GM12875 (cell line): ENCODE measurements around the gene LYPD3.
A peak's percentile ranks its signal among the peaks of the same experiment; 100 is the strongest.

Source experiments
- H3K4me3 ChIP-seq: one replicate; pipeline ENCODE4 v1.5.1; 2011; ENCODE audit warnings: low read depth, low read length, control low read depth
- CTCF ChIP-seq: IDR thresholded peaks from 2 replicates; pipeline ENCODE4 v1.5.1; 2011; ENCODE audit warnings: low read depth, mild to moderate bottlenecking, control low read depth, inconsistent platforms, low read length, moderate library complexity, borderline replicate concordance; ENCODE audit not compliant: insufficient read depth

LYPD3 gene

GRCh38 chr19:43435775-43436174 lies 29.6 kb downstream of the LYPD3 start:
- no peak for TF ChIP-seq CTCF
- H3K4me3 ChIP-seq, result no peak overlapping the region

GRCh38 chr19:43433689-43434088 lies 31.7 kb downstream of the LYPD3 start:
- TF ChIP-seq CTCF, result no peak
- no peak overlapping the region for H3K4me3 ChIP-seq

GRCh38 chr19:43433358-43433673 lies 32.1 kb downstream of the LYPD3 start:
- TF ChIP-seq CTCF, result no peak
- no peak overlapping the region for H3K4me3 ChIP-seq

GRCh38 chr19:43430976-43431375 lies 34.4 kb downstream of the LYPD3 start:
- H3K4me3 ChIP-seq, result no peak overlapping the region
- TF ChIP-seq CTCF, result no peak

- TF ChIP-seq CTCF, result 0 out of 2 replicates have a peak, but pooled peaks have one; percentile 3
- H3K4me3 ChIP-seq, result no peak overlapping the region
Observed at GRCh38 chr19:43430142-43430710, 35.2 kb downstream of the LYPD3 start.

GRCh38 chr19:43429395-43429794 lies 36.0 kb downstream of the LYPD3 start:
- no peak for TF ChIP-seq CTCF
- H3K4me3 ChIP-seq, result no peak overlapping the region

GRCh38 chr19:43425567-43426392 lies 39.6 kb downstream of the LYPD3 start:
- no peak; the same call in 1 of the 2 replicates for TF ChIP-seq CTCF
- H3K4me3 ChIP-seq, result no peak overlapping the region
